ENCODE measurements around the gene KRTAP10-12.
"Not testable (repeated sequence)": the region's sequence is repeated elsewhere in the genome, so short reads cannot be mapped to it uniquely, and the experiment has no call there.

Gene KRTAP10-12

DNA sequence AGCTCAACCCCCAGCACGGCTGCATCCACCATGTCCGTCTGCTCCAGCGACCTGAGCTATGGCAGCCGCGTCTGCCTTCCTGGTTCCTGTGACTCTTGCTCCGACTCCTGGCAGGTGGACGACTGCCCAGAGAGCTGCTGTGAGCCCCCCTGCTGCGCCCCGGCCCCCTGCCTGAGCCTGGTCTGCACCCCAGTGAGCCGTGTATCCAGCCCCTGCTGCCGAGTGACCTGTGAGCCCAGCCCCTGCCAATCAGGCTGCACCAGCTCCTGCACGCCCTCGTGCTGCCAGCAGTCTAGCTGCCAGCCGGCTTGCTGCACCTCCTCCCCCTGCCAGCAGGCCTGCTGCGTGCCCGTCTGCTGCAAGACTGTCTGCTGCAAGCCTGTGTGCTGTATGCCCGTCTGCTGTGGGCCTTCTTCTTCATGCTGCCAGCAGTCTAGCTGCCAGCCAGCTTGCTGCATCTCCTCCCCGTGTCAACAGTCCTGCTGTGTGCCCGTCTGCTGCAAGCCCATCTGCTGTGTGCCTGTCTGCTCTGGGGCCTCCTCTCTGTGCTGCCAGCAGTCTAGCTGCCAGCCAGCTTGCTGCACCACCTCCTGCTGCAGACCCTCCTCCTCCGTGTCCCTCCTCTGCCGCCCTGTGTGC lies at the start of gene KRTAP10-12:
Gene KRTAP10-12 (plus strand): TSS at position 1 of the 639 bp plus-strand sequence. CDS start 30 bp downstream, at position 31.
- in situ Hi-C loops (cut with MboI; ENCODE audit: low sequenced_read_pairs): not testable (repeated sequence)

DNA sequence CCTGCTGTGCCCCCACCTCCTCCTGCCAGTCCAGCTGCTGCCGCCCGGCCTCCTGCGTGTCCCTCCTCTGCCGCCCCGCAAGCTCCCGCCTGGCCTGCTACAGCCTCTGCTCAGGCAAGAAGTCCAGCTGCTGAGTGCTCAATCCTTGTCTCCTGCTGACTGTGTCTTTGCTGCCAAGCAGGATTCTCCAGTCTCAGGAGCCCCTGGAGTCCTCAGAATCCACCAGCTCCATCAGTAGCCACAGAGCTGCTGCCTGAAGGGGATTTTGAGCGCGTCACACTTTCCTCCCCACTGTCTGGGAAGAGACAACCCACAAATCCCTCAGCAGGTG lies 49.8 kb upstream of the KRTAP10-12 start:
- in situ Hi-C loops (cut with MboI; ENCODE audit: low sequenced_read_pairs): no loop called here

DNA sequence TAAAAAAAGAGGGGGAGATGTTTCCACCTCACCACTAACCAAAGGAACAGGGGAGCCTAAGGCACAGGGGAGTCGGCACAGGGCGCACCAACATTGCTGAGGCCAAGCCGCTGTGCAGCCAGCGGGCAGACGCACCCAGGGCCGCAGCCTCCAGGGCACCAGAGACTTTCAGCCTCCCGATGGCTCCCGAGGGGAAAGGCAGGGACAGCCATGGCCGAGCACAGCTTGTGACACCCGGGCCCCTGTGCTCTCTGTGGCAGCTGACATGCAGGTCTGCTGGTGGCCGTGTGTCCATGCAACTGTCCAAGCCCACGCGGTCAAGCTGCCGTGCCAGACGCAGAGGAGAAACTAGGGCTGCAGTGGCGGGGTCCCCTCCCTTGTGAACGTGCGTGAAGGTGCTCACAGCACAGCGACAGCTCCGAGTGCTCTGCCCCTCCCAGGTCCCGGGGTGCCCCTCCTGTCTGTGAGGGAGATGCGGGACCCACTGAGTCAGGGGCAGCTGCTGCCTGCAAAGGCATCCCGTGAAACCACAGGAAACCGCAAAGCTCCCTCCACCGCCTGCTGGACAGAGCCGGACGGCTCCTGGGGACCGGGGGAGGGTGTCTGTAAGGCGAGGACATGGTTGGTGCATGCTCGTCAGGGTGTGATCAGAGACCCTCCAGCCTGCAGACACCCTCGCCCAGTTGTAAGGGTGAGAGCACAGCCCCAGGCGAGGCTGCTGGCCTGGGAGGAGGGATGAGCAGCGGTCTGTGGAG lies 48.2 kb upstream of the KRTAP10-12 start:
- in situ Hi-C loops (cut with MboI; ENCODE audit: low sequenced_read_pairs): no loop called here

- in situ Hi-C loops (cut with MboI; ENCODE audit: low sequenced_read_pairs): no loop called here
Measured at GRCh38 chr21:44649521-44650100, 47.4 kb upstream of the KRTAP10-12 start.

GRCh38 chr21:44650265-44650972 lies 46.6 kb upstream of the KRTAP10-12 start:
- in situ Hi-C loops (cut with MboI; ENCODE audit: low sequenced_read_pairs): no loop called here

- in situ Hi-C loops (cut with MboI; ENCODE audit: low sequenced_read_pairs): no loop called here
Measured at GRCh38 chr21:44650973-44651675, 45.8 kb upstream of the KRTAP10-12 start.

DNA sequence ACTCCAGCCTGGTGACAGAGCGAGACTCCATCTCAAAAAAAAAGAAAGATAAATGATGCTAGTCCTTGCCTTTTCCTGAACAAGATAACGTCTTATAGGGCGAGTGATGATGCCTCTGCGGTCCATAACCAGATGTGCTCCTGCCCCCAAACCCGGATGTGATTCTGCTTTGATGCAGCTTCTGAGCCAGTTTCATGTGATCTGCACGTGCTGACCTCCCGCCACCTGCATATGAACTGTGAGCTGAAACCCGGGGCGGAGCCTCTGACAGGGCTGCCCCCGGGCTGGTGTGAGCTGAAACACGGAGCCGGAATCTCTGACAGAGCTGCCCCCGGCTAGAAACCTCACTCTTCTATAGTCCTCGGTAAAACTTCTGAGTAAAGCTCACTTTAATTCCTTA lies 43.8 kb upstream of the KRTAP10-12 start:
- in situ Hi-C loops (cut with MboI; ENCODE audit: low sequenced_read_pairs): no loop called here

DNA sequence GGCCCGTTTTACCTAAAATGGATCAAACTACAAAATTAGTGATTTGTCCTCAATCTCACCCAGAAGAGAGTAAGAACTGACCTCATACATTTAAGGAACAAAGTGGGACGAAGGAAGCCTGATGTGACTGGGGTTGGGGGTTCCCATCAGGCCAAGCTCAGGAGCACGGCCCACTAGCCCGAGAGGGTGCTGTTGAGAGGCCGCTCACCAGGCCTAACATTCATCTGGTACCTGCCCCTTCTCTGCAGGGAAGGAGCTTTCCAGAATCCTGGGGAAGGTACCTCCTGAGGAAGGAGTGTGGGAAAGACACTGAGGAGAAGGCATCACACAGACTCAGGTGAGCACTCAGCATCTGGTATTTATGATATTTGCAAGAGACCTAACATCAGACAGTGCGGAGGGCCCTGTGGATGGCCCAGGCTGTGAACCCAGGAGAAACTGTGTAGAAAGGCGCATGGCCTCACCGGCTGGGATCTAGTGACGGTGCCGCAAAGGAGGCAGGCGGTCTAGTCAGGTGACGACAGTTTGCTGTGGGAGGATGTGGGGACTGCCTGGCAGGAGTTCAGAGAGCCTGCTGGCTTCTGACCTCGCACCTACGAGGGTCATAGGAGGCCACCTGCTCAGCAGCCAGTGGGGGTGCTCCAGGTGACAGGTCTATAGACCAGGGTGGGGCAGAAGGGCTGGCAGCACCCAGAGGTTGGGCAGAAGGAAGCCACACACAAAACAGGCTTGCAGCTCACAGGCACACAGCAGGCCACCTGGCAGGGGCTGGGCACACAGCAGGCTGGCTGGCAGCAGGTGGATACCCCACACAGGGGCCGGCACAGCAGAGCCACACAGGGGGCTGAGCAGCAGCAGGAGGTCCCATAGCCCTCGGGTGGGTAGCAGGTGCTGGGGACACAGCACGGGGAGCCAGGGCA lies 43.1 kb upstream of the KRTAP10-12 start:
- in situ Hi-C loops (cut with MboI; ENCODE audit: low sequenced_read_pairs): no loop called here

GRCh38 chr21:44654576-44655175 lies 42.3 kb upstream of the KRTAP10-12 start, which contains the start of gene KRTAP12-4:
Gene KRTAP12-4, minus strand, starts transcription at chr21:44654659. Its CDS starts 45 bp downstream, at chr21:44654614.
- in situ Hi-C loops (cut with MboI; ENCODE audit: low sequenced_read_pairs): no loop called here

GRCh38 chr21:44656868-44657267 lies 40.1 kb upstream of the KRTAP10-12 start:
- in situ Hi-C loops (cut with MboI; ENCODE audit: low sequenced_read_pairs): no loop called here

- in situ Hi-C loops (cut with MboI; ENCODE audit: low sequenced_read_pairs): no loop called here
Measured at GRCh38 chr21:44657635-44658540, 39.1 kb upstream of the KRTAP10-12 start, which contains the start of gene KRTAP12-3. Gene KRTAP12-3, plus strand, starts transcription at chr21:44657932. Its CDS starts 48 bp downstream, at chr21:44657980.

DNA sequence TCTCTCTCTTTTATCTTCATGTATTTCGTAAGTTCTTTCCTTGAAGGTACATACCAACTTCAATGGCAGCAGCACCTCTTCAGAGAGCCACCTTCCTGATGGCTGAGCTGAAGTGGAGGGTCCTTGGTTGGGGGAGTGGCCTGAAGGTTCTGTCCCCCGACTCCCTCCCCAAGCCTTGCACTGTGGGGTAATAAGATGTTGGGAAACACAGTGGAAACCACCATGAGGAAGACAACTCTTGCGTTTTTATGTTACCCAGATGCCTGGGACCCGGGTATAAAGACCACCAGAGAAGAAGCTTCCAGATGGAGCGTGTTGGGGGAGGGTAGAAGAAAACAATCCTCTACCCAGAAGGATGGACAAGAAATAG lies 38.4 kb upstream of the KRTAP10-12 start:
- in situ Hi-C loops (cut with MboI; ENCODE audit: low sequenced_read_pairs): no loop called here

- in situ Hi-C loops (cut with MboI; ENCODE audit: low sequenced_read_pairs): no loop called here
Measured at GRCh38 chr21:44658913-44659595, 37.9 kb upstream of the KRTAP10-12 start.

DNA sequence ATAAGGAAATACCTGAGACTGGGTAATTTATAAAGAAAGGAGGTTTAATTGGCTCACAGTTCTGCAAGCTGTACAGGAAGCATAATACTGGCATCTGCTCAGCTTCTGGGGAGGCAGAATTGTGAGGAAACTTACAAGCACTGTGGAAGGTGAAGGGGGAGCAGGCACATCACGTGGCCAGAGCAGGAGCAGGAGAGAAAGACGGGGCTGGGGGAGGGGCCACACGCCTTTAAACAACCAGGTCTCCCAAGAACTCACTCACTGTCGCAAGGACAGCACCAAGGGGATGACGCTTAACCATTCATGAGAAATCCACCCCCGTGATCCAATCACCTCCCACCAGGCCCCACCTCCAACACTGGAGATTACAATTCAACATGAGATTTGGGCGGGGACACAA lies 35.4 kb upstream of the KRTAP10-12 start:
- in situ Hi-C loops (cut with MboI; ENCODE audit: low sequenced_read_pairs): not testable (repeated sequence)

- in situ Hi-C loops (cut with MboI; ENCODE audit: low sequenced_read_pairs): no loop called here
Measured at GRCh38 chr21:44664691-44665090, 32.3 kb upstream of the KRTAP10-12 start.

DNA sequence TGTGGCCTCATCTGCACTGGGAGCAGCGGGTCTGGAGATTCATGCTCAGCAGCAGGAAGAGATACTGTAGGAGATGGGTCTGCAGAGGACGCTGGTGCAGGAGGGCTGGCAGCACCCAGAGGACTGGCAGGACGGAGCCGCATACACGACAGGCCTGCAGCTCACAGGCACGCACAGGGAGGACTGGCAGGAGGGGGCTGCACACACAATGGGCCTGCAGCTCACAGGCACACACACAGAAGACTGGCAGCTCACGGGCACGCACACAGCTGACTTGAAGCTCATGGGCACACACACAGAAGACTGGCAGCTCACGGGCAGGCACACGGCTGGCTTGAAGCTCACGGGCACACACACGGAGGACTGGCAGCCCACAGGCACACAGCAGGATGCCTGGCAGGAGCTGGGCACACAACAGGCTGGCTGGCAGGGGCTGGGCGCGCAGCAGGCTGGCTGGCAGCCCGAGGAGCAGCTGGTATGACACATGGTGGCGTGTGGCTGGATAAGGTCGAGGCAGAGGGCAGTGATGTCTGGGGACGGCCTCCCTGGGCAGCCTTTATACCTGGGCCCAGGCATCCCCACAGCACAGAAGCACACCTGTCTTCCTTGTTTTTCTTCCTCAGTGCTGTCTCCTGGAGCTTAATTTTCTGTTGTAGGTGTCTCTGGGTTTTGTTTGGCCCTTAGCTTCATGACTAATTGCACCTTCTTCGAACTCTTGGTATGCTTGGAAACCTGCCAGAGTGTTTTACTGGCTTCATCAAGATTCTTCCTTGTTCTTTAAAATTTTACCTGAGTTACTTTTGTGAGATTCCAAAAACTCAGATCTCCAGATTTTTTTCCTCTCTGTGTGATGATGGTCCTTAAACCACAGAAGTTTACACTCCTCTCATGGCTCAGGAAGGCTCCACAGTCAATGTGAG lies 30.3 kb upstream of the KRTAP10-12 start, which contains the start of gene KRTAP12-2:
Gene KRTAP12-2 (minus strand): TSS at position 527 of the 920 bp plus-strand sequence. CDS start 41 bp downstream, at position 486.
- in situ Hi-C loops (cut with MboI; ENCODE audit: low sequenced_read_pairs): no loop called here
